HL-60 (cell line): ENCODE measurements around the gene SOD1.

Experiments used
- DNase-seq, 2 experiments: peaks; one replicate each; pipeline ENCODE4 v3.0.0-alpha.2; 2010 to 2020; ENCODE audit warnings: low read depth in 1 of 2, low spot score in 1 of 2
- H3K27ac ChIP-seq: fragments of 250-450 bp; sonication (Bioruptor Pico); replicated peaks from 2 replicates; pipeline ENCODE4 v1.5.1; 2020; ENCODE audit warnings: mild to moderate bottlenecking, moderate library complexity
- H3K27me3 ChIP-seq: fragments of 250-450 bp; sonication (Bioruptor Pico); 2 replicates; pipeline ENCODE4 v1.5.1; 2021; ENCODE audit warnings: mild to moderate bottlenecking, moderate library complexity; ENCODE audit not compliant: insufficient read depth, poor library complexity, severe bottlenecking
- H3K4me3 ChIP-seq: replicated peaks from 2 replicates; pipeline ENCODE4 v1.5.1; 2011; ENCODE audit warnings: mild to moderate bottlenecking, control low read depth, low read length; ENCODE audit not compliant: insufficient read depth
- CTCF ChIP-seq: IDR thresholded peaks from one replicate; pipeline ENCODE4 v1.5.1; 2011; ENCODE audit warnings: low read length, control low read depth, inconsistent platforms; ENCODE audit not compliant: insufficient read depth
- GABPA ChIP-seq: IDR thresholded peaks from 2 replicates; pipeline ENCODE4 v1.6.1; 2012; ENCODE audit warnings: low read depth
- POLR2AphosphoS5 ChIP-seq: IDR thresholded peaks from 2 replicates; pipeline ENCODE4 v1.6.1; 2012; ENCODE audit warnings: low read depth
- SPI1 ChIP-seq: IDR thresholded peaks from 2 replicates; pipeline ENCODE4 v1.6.1; 2012; ENCODE audit warnings: low read depth, mild to moderate bottlenecking, borderline replicate concordance
- TF ChIP-seq, protein P1 (sequence below): IDR thresholded peaks from 2 replicates; pipeline ENCODE4 v1.6.1; 2012; ENCODE audit warnings: low read depth; ENCODE audit not compliant: insufficient replicate concordance

Gene SOD1

GRCh38 chr21:31693222-31693621, 33.7 kb downstream of the SOD1 start:
- TF ChIP-seq POLR2AphosphoS5, result no peak
- no peak overlapping the region for H3K4me3 ChIP-seq
- no peak for DNase-seq
- no peak overlapping the region for H3K27ac ChIP-seq
- H3K27me3 ChIP-seq, result no peaks in the 10 kb centered on the region

GRCh38 chr21:31696424-31696823, 36.9 kb downstream of the SOD1 start:
- Histone ChIP-seq H3K27me3 (no peaks in the 10 kb centered on the region), H3K27ac (no peak overlapping the region), H3K4me3 (no peak overlapping the region)
- TF ChIP-seq GABPA, result no peak
- TF ChIP-seq, protein P1, sequence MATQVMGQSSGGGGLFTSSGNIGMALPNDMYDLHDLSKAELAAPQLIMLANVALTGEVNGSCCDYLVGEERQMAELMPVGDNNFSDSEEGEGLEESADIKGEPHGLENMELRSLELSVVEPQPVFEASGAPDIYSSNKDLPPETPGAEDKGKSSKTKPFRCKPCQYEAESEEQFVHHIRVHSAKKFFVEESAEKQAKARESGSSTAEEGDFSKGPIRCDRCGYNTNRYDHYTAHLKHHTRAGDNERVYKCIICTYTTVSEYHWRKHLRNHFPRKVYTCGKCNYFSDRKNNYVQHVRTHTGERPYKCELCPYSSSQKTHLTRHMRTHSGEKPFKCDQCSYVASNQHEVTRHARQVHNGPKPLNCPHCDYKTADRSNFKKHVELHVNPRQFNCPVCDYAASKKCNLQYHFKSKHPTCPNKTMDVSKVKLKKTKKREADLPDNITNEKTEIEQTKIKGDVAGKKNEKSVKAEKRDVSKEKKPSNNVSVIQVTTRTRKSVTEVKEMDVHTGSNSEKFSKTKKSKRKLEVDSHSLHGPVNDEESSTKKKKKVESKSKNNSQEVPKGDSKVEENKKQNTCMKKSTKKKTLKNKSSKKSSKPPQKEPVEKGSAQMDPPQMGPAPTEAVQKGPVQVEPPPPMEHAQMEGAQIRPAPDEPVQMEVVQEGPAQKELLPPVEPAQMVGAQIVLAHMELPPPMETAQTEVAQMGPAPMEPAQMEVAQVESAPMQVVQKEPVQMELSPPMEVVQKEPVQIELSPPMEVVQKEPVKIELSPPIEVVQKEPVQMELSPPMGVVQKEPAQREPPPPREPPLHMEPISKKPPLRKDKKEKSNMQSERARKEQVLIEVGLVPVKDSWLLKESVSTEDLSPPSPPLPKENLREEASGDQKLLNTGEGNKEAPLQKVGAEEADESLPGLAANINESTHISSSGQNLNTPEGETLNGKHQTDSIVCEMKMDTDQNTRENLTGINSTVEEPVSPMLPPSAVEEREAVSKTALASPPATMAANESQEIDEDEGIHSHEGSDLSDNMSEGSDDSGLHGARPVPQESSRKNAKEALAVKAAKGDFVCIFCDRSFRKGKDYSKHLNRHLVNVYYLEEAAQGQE, result no peak
- no peak for TF ChIP-seq SPI1
- TF ChIP-seq POLR2AphosphoS5, result no peak
- no peak for TF ChIP-seq CTCF
- DNase-seq, result no peak

- Histone ChIP-seq H3K27ac (no peak overlapping the region), H3K27me3 (no peaks in the 10 kb centered on the region), H3K4me3 (no peak overlapping the region)
- TF ChIP-seq GABPA, result no peak
- TF ChIP-seq SPI1, result no peak
- TF ChIP-seq POLR2AphosphoS5, result no peak
- TF ChIP-seq, protein P1, result no peak
- TF ChIP-seq CTCF, result no peak
- DNase-seq, result no peak
Measured at GRCh38 chr21:31698461-31698860, 39.0 kb downstream of the SOD1 start.

GRCh38 chr21:31700040-31700439, 40.5 kb downstream of the SOD1 start:
- no peak for DNase-seq
- TF ChIP-seq GABPA (no peak), CTCF (no peak), POLR2AphosphoS5 (no peak), SPI1 (no peak)
- TF ChIP-seq, protein P1, result no peak
- no peaks in the 10 kb centered on the region for H3K27me3 ChIP-seq
- H3K27ac ChIP-seq, result no peak overlapping the region
- H3K4me3 ChIP-seq, result no peak overlapping the region
